Muscle of leg (tissue), 11 donors: ENCODE results near the gene MEIS1. TPM values are rescaled to one million over a fixed set of nuclear protein-coding genes. Genes with fewer than 3 reads are reported as not detected.
A peak's percentile ranks its signal among the peaks of the same experiment; 100 is the strongest.

Experiments used
- DNase-seq: peaks from one replicate; pipeline ENCODE4 v3.0.0; 2013
- H3K27ac ChIP-seq: one replicate; pipeline ENCODE4 v1.5.1; 2013; ENCODE audit warnings: mild to moderate bottlenecking, low read length, control low read depth
- H3K27me3 ChIP-seq: one replicate; pipeline ENCODE4 v1.6.1; 2013; ENCODE audit warnings: low read length; ENCODE audit not compliant: control insufficient read depth, insufficient read depth
- H3K36me3 ChIP-seq: one replicate; pipeline ENCODE4 v1.6.1; 2013; ENCODE audit warnings: low read length; ENCODE audit not compliant: control insufficient read depth, insufficient read depth
- H3K4me1 ChIP-seq: one replicate; pipeline ENCODE4 v1.6.1; 2013; ENCODE audit warnings: low read length; ENCODE audit not compliant: control insufficient read depth, insufficient read depth
- H3K4me3 ChIP-seq: one replicate; pipeline ENCODE4 v1.5.1; 2013; ENCODE audit warnings: low read length, control low read depth
- H3K9me3 ChIP-seq: replicated peaks from 2 replicates; pipeline ENCODE4 v1.6.1; 2013; ENCODE audit warnings: low read depth, low read length; ENCODE audit not compliant: control insufficient read depth
- WGBS: methylation state at CpG from one replicate; pipeline ENCODE4 v1.1.5; 2013; ENCODE audit warnings: missing lambda C conversion rate; ENCODE audit not compliant: insufficient coverage; 5-methylcytosine and 5-hydroxymethylcytosine counted together
- polyA plus RNA-seq, 8 donors: library from polyadenylated mRNA; unstranded; fragments of 120-200 nt; gene quantifications; one replicate each; pipeline versions ENCODE4 v1.2.1 to v1.2.3, GENCODE V29; 2013; ENCODE audit warnings: inconsistent platforms in 1 of 8, low replicate concordance in 1 of 8; ENCODE audit not compliant: insufficient read length in 8 of 8, insufficient read depth in 1 of 8
- total RNA-seq: library from RNA; stranded (reverse); fragments of 120-200 nt; gene quantifications from one replicate; pipeline ENCODE4 v1.2.4, GENCODE V29; 2013

The MEIS1 gene
- total and polyA plus RNA-seq, 9 donors = 4.5 to 14.5 (median 11.0) TPM

DNA sequence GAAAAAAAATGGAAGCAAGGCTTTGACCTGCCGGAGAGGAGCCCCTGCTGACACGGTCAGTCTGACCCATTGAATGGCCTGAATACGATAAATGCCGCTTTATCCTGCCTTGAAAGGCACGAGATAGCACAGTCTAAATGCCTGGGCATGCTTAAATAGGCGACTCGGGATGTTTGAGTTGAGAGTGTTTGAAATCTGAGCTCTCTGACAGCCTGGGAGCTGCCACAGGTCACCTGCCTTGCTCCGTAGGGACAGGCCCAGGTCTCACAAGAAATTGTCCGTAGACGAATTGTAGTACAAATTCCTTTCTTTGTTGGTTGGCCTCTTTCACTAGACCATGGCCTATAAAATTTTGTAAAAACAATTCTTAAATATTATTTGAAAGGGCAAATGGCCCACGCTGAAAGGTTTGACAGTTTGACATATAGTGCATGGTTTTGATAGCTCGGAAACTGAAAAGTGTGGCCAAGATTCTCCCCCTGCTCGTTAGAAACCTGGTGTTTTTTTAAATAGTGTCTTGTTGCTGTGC lies 72.8 kb downstream of the MEIS1 start:
- 58% methylated on average over 7 of the region's 13 CpGs for WGBS
- no peak overlapping the region for H3K4me3 ChIP-seq
- no peaks in the 10 kb centered on the region for H3K36me3 ChIP-seq
- H3K27ac ChIP-seq = no peak overlapping the region
- no peaks in the 10 kb centered on the region for H3K27me3 ChIP-seq
- peaks cover 7% of the 10 kb centered on the region for H3K4me1 ChIP-seq
- no peaks in the 10 kb centered on the region for H3K9me3 ChIP-seq
- DNase-seq = peak; percentile 57

DNA sequence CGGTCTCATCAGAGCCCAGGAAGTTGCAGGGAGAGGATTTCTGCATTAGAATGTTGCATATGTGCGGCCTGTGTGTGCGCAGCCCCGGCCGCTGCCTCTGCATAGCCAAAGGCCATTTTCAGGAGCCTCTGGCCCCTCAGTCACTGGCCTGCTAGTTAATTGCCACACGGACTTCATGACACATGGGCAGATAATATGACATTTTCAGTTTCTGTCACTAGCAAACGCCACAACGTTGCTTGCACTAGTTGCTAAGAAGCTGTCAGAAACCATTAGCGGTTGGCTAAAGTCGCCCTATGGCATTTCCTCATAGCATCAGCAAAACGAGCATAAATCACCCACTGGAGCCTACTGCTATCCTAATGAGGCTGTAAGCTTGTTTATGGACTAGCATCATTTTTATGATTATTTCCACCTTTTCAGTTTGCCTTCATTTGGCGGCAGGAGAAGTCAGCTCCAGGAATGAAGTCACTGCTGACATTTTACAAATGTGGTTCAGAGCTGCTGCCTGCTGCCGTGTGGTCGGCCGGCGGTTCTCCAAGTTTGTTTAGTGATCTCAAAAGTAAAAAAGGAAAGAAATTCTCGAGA lies 73.7 kb downstream of the MEIS1 start:
- H3K27me3 ChIP-seq = no peaks in the 10 kb centered on the region
- 49% methylated on average over 12 of the region's 17 CpGs for WGBS
- DNase-seq = no peak
- peaks cover 7% of the 10 kb centered on the region for H3K4me1 ChIP-seq
- H3K9me3 ChIP-seq = no peaks in the 10 kb centered on the region
- H3K36me3 ChIP-seq = no peaks in the 10 kb centered on the region
- no peak overlapping the region for H3K27ac ChIP-seq
- H3K4me3 ChIP-seq = no peak overlapping the region

DNA sequence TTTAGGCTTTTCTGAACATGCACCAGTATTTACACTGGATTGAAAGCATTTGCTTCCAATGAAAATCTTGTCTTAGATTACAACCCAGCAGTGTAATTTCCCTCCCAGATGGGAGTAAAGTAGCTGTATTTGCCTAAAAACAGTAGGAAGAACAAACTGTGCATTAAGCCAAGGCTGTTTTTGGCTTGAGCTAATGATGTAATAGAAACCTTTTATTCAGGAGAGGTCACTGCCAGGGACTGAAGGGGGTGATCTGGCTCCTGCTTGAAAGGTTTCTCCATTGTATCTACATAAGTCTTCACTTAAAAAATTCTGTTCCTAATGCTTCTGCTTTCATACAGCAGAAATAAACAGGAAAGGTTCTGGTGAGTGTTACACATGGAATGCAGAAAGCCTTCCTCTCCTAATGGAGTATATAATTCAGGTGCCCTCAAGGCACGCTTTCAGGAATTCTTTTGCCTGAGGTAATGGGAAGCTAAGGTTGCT lies 74.4 kb downstream of the MEIS1 start:
- Histone ChIP-seq H3K36me3 (no peaks in the 10 kb centered on the region), H3K9me3 (no peaks in the 10 kb centered on the region), H3K27me3 (no peaks in the 10 kb centered on the region), H3K27ac (no peak overlapping the region), H3K4me3 (no peak overlapping the region), H3K4me1 (peaks cover 7% of the 10 kb centered on the region)
- peak; percentile 54 for DNase-seq
- WGBS = no CpG with 5 or more reads among the region's 1 CpG

DNA sequence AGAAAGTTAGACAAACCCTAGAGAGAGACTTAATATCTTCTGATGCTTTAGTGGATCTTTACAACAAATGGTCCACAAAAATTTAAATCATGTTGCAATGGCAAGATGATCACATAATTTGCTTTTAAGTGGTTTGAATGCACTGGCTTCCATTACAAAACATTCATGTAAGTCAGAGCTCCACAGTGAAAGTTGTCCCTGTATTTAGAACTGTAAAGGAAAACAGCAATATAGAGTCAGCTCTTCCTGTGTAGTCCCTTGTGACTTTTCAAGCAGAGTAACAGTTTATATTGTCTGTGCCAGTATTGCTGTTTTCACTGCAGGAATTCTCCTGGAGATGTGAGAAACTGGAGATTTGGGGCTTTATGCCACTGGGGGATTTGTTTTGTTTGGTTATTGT lies 77.7 kb downstream of the MEIS1 start:
- Histone ChIP-seq H3K36me3 (no peaks in the 10 kb centered on the region), H3K27me3 (no peaks in the 10 kb centered on the region), H3K4me1 (peaks cover 6% of the 10 kb centered on the region), H3K4me3 (no peak overlapping the region), H3K27ac (no peak overlapping the region), H3K9me3 (no peaks in the 10 kb centered on the region)
- DNase-seq = peak; percentile 53

DNA sequence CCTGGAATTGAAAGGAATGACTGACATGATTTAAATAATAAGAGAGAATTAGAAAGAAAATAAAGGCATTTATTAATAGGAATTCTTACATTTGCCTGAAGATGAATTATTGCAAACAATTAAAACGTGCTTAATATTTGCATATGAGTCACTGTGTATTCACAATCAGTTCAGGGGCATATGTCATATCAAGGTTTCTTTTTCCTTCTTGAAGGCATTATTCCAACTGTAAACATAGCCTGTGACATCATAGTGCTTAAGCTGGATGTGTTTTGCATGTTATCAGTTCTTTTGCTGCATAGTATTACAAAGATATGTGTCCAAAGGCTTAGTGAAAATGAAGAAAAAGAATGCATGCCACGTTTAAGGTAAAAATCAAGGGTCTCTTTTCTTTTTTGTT lies 80.8 kb downstream of the MEIS1 start:
- no peak for DNase-seq
- no CpG with 5 or more reads among the region's 2 CpGs for WGBS
- Histone ChIP-seq H3K27me3 (no peaks in the 10 kb centered on the region), H3K4me3 (no peak overlapping the region), H3K9me3 (no peaks in the 10 kb centered on the region), H3K36me3 (no peaks in the 10 kb centered on the region), H3K4me1 (no peaks in the 10 kb centered on the region), H3K27ac (no peak overlapping the region)

DNA sequence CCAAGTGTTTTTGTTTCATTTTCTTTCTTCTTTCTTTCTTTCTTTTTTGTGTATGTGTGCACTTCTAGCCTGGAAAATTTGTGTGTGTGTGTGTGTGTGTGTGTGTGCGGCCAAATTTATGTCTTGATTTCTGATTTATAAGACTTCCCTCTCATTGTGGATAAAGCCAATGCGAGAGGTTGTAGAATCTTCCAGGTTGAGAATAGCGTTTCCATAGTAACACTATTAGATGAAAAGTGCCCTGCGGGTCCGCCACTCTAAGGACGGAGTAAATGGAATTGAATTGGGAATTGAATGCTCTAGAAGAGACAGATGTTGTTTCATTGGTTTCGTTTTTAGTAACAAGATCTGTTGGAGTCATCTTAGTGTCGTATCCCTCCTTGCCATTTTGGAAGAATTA lies 81.6 kb downstream of the MEIS1 start:
- Histone ChIP-seq H3K4me3 (no peak overlapping the region), H3K27ac (no peak overlapping the region), H3K9me3 (no peaks in the 10 kb centered on the region), H3K36me3 (no peaks in the 10 kb centered on the region), H3K27me3 (no peaks in the 10 kb centered on the region), H3K4me1 (no peaks in the 10 kb centered on the region)
- 95% methylated on average over 3 of the region's 8 CpGs for WGBS
- DNase-seq = no peak

DNA sequence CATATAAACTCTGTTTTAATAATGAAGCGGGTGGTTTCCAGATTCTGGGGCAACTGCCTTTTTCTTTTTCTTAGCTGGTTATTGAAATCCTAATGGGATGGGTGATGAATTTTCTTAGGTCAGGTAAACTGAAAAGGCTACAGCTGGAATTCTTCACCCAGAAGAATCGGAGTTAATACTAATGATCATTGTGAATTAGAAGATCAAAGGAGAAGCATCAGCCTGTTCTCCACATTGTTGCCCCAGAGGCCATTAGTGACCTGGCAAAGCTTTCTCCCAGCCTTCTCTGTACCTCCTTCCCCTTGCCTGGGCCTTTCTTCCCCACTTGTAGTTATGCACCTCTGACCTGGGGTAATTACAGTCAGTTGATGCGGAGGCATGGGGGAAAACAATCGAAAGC lies 82.8 kb downstream of the MEIS1 start:
- no CpG with 5 or more reads among the region's 4 CpGs for WGBS
- Histone ChIP-seq H3K4me1 (no peaks in the 10 kb centered on the region), H3K27ac (no peak overlapping the region), H3K27me3 (no peaks in the 10 kb centered on the region), H3K4me3 (no peak overlapping the region), H3K9me3 (no peaks in the 10 kb centered on the region), H3K36me3 (no peaks in the 10 kb centered on the region)
- no peak for DNase-seq

DNA sequence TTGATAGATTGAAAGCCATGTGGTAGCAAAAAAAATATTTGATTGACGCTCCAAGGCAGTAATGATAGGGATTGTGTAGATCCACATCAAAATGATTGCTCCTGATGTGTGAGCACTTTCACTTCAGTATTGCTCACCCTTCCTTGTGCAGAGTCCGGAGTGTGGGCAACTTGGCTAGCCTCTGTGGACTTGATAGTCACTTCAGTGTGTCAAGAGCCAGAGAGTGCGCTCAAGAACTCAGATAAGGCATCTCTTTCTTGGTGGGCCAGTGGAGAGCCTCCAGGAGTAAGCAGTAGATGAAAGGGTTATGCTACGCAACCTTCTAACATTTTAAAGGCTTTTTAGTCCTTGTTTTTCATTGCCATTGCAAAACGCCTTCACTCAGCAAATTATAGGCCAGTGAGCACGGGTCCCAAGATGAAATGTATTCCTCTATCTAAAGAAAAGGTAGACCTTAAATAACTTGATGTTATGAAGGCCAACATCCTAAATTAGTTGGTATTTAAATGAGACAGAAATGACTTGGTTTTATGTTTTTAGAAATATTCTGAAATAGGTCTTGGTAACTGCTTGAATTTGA lies 84.4 kb downstream of the MEIS1 start:
- H3K27me3 ChIP-seq = no peaks in the 10 kb centered on the region
- H3K4me1 ChIP-seq = no peaks in the 10 kb centered on the region
- no peaks in the 10 kb centered on the region for H3K36me3 ChIP-seq
- no peak for DNase-seq
- H3K4me3 ChIP-seq = no peak overlapping the region
- H3K9me3 ChIP-seq = no peaks in the 10 kb centered on the region
- WGBS = 100% methylated on average over 2 of the region's 6 CpGs
- H3K27ac ChIP-seq = no peak overlapping the region

DNA sequence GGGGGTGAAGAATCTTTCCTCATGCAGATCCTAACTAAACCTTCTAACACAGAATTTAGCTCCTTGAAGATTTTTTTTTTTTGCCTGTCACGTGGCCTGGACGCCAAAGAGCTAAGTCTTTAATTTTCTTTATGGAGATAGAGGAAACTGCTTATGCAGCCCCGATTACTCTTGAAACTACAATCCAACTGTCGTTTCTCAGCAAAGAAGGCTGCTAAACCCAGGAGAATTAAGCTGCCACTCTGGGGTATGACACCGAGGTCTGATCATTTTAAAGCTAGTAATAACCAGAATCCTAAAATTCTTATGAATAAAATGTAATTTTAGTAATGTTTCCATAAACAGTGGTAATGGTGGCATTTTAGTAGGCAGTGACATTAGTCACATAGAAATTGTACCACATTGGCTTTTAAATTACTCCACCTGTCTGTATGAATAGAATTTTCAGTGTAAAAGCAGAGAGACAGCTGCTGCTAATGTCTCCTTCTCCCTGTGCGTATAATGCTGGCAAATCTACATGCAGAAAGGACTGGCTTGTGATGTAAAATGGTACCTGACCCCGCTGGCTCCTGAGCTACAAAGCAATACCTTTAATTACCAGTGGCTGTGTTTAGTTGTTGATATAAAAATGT lies 86.5 kb downstream of the MEIS1 start:
- no CpG with 5 or more reads among the region's 7 CpGs for WGBS
- Histone ChIP-seq H3K27ac (no peak overlapping the region), H3K4me1 (no peaks in the 10 kb centered on the region), H3K36me3 (no peaks in the 10 kb centered on the region), H3K9me3 (no peaks in the 10 kb centered on the region), H3K27me3 (no peaks in the 10 kb centered on the region), H3K4me3 (no peak overlapping the region)
- no peak for DNase-seq

DNA sequence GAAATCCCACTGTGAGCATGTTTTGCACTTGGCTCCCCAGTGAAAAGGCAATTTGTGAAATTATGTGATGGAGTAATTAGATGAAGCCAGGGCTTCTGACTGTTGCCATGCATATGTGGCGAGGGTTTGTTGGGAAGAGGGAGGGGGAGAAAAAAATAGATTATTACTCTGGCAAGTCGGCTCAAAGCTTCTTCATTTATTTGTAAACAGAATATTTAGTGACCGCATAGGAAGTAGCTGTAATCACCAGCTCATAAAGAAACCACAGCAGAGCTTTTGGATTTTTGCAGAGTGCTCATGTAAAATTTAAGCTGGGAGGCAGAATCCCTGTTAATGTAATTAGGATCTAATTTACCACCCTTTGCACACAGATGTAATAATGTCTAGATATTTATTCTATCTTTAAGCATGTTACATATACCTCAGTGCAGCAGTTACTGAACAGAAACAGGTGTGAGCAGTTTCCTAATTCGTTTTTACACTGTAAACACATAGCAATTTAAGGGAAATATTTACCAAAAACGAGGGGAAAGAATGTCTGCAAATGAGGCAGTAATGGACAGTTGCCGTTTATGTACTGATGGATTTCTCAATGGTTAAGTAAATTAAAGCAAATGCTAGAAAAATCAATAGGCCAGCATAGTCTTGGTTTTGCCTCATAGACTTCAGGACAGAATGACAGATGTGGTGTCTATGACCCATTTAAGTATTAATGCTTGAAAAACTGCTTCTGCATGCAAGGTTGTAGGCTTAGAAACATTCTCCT lies 87.9 kb downstream of the MEIS1 start:
- Histone ChIP-seq H3K27ac (no peak overlapping the region), H3K36me3 (no peaks in the 10 kb centered on the region), H3K27me3 (no peaks in the 10 kb centered on the region), H3K4me3 (no peak overlapping the region), H3K4me1 (no peaks in the 10 kb centered on the region), H3K9me3 (no peaks in the 10 kb centered on the region)
- 80% methylated on average over 1 of the region's 6 CpGs for WGBS
- DNase-seq = no peak
